Measurements from ENCODE around the gene ELMOD3. TPM values are rescaled to one million over a fixed set of nuclear protein-coding genes. Genes with fewer than 3 reads are reported as not detected.

ELMOD3 gene
- polyA plus RNA-seq, 1 donor from 2014 or later, result 39.7 TPM

- Histone ChIP-seq H3K27ac (ENCODE audit: low read length) (no peak overlapping the region), H2AFZ (ENCODE audit: low read depth, low read length) (no peak overlapping the region), H3K36me3 (ENCODE audit: insufficient read depth, low read length) (no peaks in the 10 kb centered on the region), H3F3A (ENCODE audit: insufficient read depth, low read length, poor library complexity, severe bottlenecking) (no peaks in the 10 kb centered on the region), H3K79me2 (replicated peaks; ENCODE audit: insufficient read depth, low read length) (no peaks in the 10 kb centered on the region), H3K4me3 (ENCODE audit: low read length) (no peak overlapping the region), H3K9me2 (ENCODE audit: insufficient read depth, low read length) (no peaks in the 10 kb centered on the region), H3K4me2 (ENCODE audit: low read length) (no peak overlapping the region), H3K27me3 (ENCODE audit: insufficient read depth, low read depth, low read length) (no peaks in the 10 kb centered on the region), H3K9ac (ENCODE audit: low read length) (no peak overlapping the region), H3K9me3 (ENCODE audit: low read length) (no peaks in the 10 kb centered on the region), H4K20me1 (ENCODE audit: insufficient read depth) (no peaks in the 10 kb centered on the region)
- TF ChIP-seq SMC3 (conservative IDR thresholded peaks at IDR 0.05; ENCODE audit: poor library complexity) (no peak), MXI1 (conservative IDR thresholded peaks at IDR 0.05; ENCODE audit: poor library complexity, severe bottlenecking) (no peak), POLR2AphosphoS5 (IDR thresholded peaks at IDR 0.05) (no peak), RAD21 (conservative IDR thresholded peaks at IDR 0.05) (no peak), CTCF (IDR thresholded peaks at IDR 0.05; ENCODE audit: poor library complexity, severe bottlenecking) (no peak), EP300 (conservative IDR thresholded peaks at IDR 0.05; ENCODE audit: poor library complexity, severe bottlenecking) (no peak), REST (IDR thresholded peaks at IDR 0.05; ENCODE audit: borderline replicate concordance) (no peak)
Observed at GRCh38 chr2:85393836-85394235, 39.3 kb downstream of the ELMOD3 start.

GRCh38 chr2:85394261-85394681 is 39.7 kb downstream of the ELMOD3 start:
- H3K79me2 ChIP-seq (replicated peaks; ENCODE audit: insufficient read depth, low read length), result no peaks in the 10 kb centered on the region
- H3K4me3 ChIP-seq (ENCODE audit: low read length), result no peak overlapping the region
- H3K4me2 ChIP-seq (ENCODE audit: low read length), result no peak overlapping the region
- H4K20me1 ChIP-seq (ENCODE audit: insufficient read depth), result no peaks in the 10 kb centered on the region
- H3K9me2 ChIP-seq (ENCODE audit: insufficient read depth, low read length), result no peaks in the 10 kb centered on the region
- no peaks in the 10 kb centered on the region for H3K36me3 ChIP-seq (ENCODE audit: insufficient read depth, low read length)
- no peak overlapping the region for H3K27ac ChIP-seq (ENCODE audit: low read length)
- H2AFZ ChIP-seq (ENCODE audit: low read depth, low read length), result no peak overlapping the region
- no peaks in the 10 kb centered on the region for H3K9me3 ChIP-seq (ENCODE audit: low read length)
- no peaks in the 10 kb centered on the region for H3K27me3 ChIP-seq (ENCODE audit: insufficient read depth, low read depth, low read length)
- no peaks in the 10 kb centered on the region for H3F3A ChIP-seq (ENCODE audit: insufficient read depth, low read length, poor library complexity, severe bottlenecking)
- no peak overlapping the region for H3K9ac ChIP-seq (ENCODE audit: low read length)
- TF ChIP-seq RAD21 (conservative IDR thresholded peaks at IDR 0.05) (no peak), EP300 (conservative IDR thresholded peaks at IDR 0.05; ENCODE audit: poor library complexity, severe bottlenecking) (no peak), CTCF (IDR thresholded peaks at IDR 0.05; ENCODE audit: poor library complexity, severe bottlenecking) (no peak), MXI1 (conservative IDR thresholded peaks at IDR 0.05; ENCODE audit: poor library complexity, severe bottlenecking) (no peak), POLR2AphosphoS5 (IDR thresholded peaks at IDR 0.05) (no peak), EZH2 (IDR thresholded peaks at IDR 0.05; ENCODE audit: borderline replicate concordance, insufficient read depth, low read length, poor library complexity, severe bottlenecking) (no peak), REST (IDR thresholded peaks at IDR 0.05; ENCODE audit: borderline replicate concordance) (no peak), TAF1 (IDR thresholded peaks at IDR 0.05; ENCODE audit: low read depth) (no peak)

Data from neural cell (in vitro differentiated cells).